HepG2 (cell line): ENCODE data around the gene TRIM58.

ENCODE experiments used
- SIN3A ChIP-seq: IDR thresholded peaks from 2 replicates; pipeline ENCODE4 v1.6.1; 2011; ENCODE audit warnings: low read depth, mild to moderate bottlenecking, control low read depth, low read length, borderline replicate concordance
- SUZ12 ChIP-seq: fragments of 150-350 bp; IDR thresholded peaks from 2 replicates; pipeline ENCODE4 v1.6.1; 2014; ENCODE audit warnings: low read depth, low read length

GRCh38 chr1:247865416-247865815, 8.4 kb downstream of the TRIM58 start:
- no peak for TF ChIP-seq SIN3A
- TF ChIP-seq SUZ12, result no peak
